Mesendoderm (in vitro differentiated cells): ENCODE measurements around the gene CCDC188.

Experiments used
- DNase-seq: peaks from one replicate; pipeline ENCODE4 v3.0.0; 2013
- H2AK5ac ChIP-seq: 2 replicates; pipeline ENCODE4 v1.6.1; 2013; ENCODE audit warnings: low read length, inconsistent platforms
- H2BK120ac ChIP-seq: 2 replicates; pipeline ENCODE4 v1.6.1; 2013; ENCODE audit warnings: low read depth, mild to moderate bottlenecking, low read length, moderate library complexity, mixed read lengths
- H2BK15ac ChIP-seq: replicated peaks from 2 replicates; pipeline ENCODE4 v1.6.1; 2013; ENCODE audit warnings: low read depth, mild to moderate bottlenecking, moderate library complexity
- H2BK5ac ChIP-seq: 2 replicates; pipeline ENCODE4 v1.6.1; 2013; ENCODE audit warnings: low read length, inconsistent platforms
- H3K18ac ChIP-seq: 2 replicates; pipeline ENCODE4 v1.6.1; 2013; ENCODE audit warnings: mild to moderate bottlenecking, low read length, mixed read lengths
- H3K23ac ChIP-seq: one replicate; pipeline ENCODE4 v1.6.1; 2013; ENCODE audit warnings: low read length
- H3K27ac ChIP-seq: 2 replicates; pipeline ENCODE4 v1.5.1; 2013; ENCODE audit warnings: low read depth, mild to moderate bottlenecking, inconsistent platforms, low read length, moderate library complexity
- H3K27me3 ChIP-seq: 2 replicates; pipeline ENCODE4 v1.6.1; 2013; ENCODE audit warnings: low read length, control low read depth, mild to moderate bottlenecking, inconsistent platforms; ENCODE audit not compliant: insufficient read depth, poor library complexity
- H3K36me3 ChIP-seq: 2 replicates; pipeline ENCODE4 v1.6.1; 2013; ENCODE audit warnings: low read length, inconsistent platforms; ENCODE audit not compliant: control insufficient read depth, insufficient read depth
- H3K4ac ChIP-seq: one replicate; pipeline ENCODE4 v1.6.1; 2013; ENCODE audit warnings: low read depth, mild to moderate bottlenecking, low read length, moderate library complexity
- H3K4me1 ChIP-seq: 2 replicates; pipeline ENCODE4 v1.6.1; 2013; ENCODE audit warnings: low read depth, low read length, inconsistent platforms; ENCODE audit not compliant: control insufficient read depth
- H3K4me2 ChIP-seq: 2 replicates; pipeline ENCODE4 v1.6.1; 2013; ENCODE audit warnings: low read length
- H3K4me3 ChIP-seq: 2 replicates; pipeline ENCODE4 v1.5.1; 2013; ENCODE audit warnings: mild to moderate bottlenecking, low read length
- H3K56ac ChIP-seq: one replicate; pipeline ENCODE4 v1.6.1; 2013; ENCODE audit warnings: low read length
- H3K79me1 ChIP-seq: 2 replicates; pipeline ENCODE4 v1.6.1; 2013; ENCODE audit warnings: low read length, inconsistent platforms
- H3K79me2 ChIP-seq: 2 replicates; pipeline ENCODE4 v1.6.1; 2013; ENCODE audit warnings: mild to moderate bottlenecking, low read length; ENCODE audit not compliant: control insufficient read depth, insufficient read depth
- H3K9ac ChIP-seq: 2 replicates; pipeline ENCODE4 v1.6.1; 2013; ENCODE audit warnings: low read length, inconsistent platforms
- H4K5ac ChIP-seq: one replicate; pipeline ENCODE4 v1.6.1; 2013; ENCODE audit warnings: low read length
- H4K8ac ChIP-seq: one replicate; pipeline ENCODE4 v1.6.1; 2013; ENCODE audit warnings: low read depth, mild to moderate bottlenecking, control low read depth, low read length, moderate library complexity
- whole genome bisulfite sequencing: extraction: QIAGEN DNeasy Blood & Tissue Kit; methylation state at CpG from one replicate; pipeline ENCODE4 v1.1.7; 2013; ENCODE audit warnings: low lambda C conversion rate, missing lambda C conversion rate; ENCODE audit not compliant: insufficient coverage; ENCODE audit errors: extremely low coverage; 5-methylcytosine and 5-hydroxymethylcytosine counted together

CCDC188 gene

GRCh38 chr22:20127869-20128618, 22.8 kb downstream of the CCDC188 start:
- Histone ChIP-seq H2BK5ac (no peak overlapping the region), H3K27ac (no peak overlapping the region), H3K4me2 (no peak overlapping the region), H2AK5ac (no peak overlapping the region), H2BK120ac (no peak overlapping the region), H3K4me3 (no peak overlapping the region), H3K4me1 (no peaks in the 10 kb centered on the region), H3K18ac (no peak overlapping the region), H3K79me1 (peaks cover 9% of the 10 kb centered on the region), H3K56ac (no peak overlapping the region), H2BK15ac (no peak overlapping the region), H3K4ac (no peak overlapping the region), H4K8ac (no peak overlapping the region), H3K27me3 (no peaks in the 10 kb centered on the region), H4K5ac (no peak overlapping the region), H3K79me2 (peaks cover 9% of the 10 kb centered on the region), H3K23ac (no peak overlapping the region), H3K36me3 (peaks cover 18% of the 10 kb centered on the region), H3K9ac (no peak overlapping the region)
- no CpG with 5 or more reads among the region's 17 CpGs for WGBS
- DNase-seq, result no peak

- Histone ChIP-seq H3K4me3 (no peak overlapping the region), H3K23ac (no peak overlapping the region), H2BK15ac (no peak overlapping the region), H3K56ac (no peak overlapping the region), H2AK5ac (no peak overlapping the region), H3K79me2 (peaks cover 15% of the 10 kb centered on the region), H3K36me3 (peaks cover 19% of the 10 kb centered on the region), H2BK120ac (no peak overlapping the region), H3K27me3 (no peaks in the 10 kb centered on the region), H3K79me1 (peaks cover 7% of the 10 kb centered on the region), H4K5ac (no peak overlapping the region), H3K27ac (no peak overlapping the region), H3K9ac (no peak overlapping the region), H3K4ac (no peak overlapping the region), H4K8ac (no peak overlapping the region), H3K18ac (no peak overlapping the region), H3K4me1 (no peaks in the 10 kb centered on the region), H3K4me2 (no peak overlapping the region), H2BK5ac (no peak overlapping the region)
- no peak for DNase-seq
- no CpG with 5 or more reads among the region's 15 CpGs for WGBS
Measured at GRCh38 chr22:20127318-20127868, 23.5 kb downstream of the CCDC188 start.

GRCh38 chr22:20126284-20127029, 24.4 kb downstream of the CCDC188 start:
- DNase-seq, result no peak
- WGBS, result no CpG with 5 or more reads among the region's 19 CpGs
- no peak overlapping the region for H3K4ac ChIP-seq
- no peak overlapping the region for H3K23ac ChIP-seq
- H3K36me3 ChIP-seq, result peaks cover 23% of the 10 kb centered on the region
- peaks cover 12% of the 10 kb centered on the region for H3K79me1 ChIP-seq
- no peak overlapping the region for H3K4me2 ChIP-seq
- H3K27me3 ChIP-seq, result no peaks in the 10 kb centered on the region
- H3K9ac ChIP-seq, result no peak overlapping the region
- no peak overlapping the region for H3K18ac ChIP-seq
- no peak overlapping the region for H2BK120ac ChIP-seq
- peaks cover 24% of the 10 kb centered on the region for H3K79me2 ChIP-seq
- no peak overlapping the region for H2BK5ac ChIP-seq
- no peak overlapping the region for H3K56ac ChIP-seq
- H2AK5ac ChIP-seq, result no peak overlapping the region
- H3K27ac ChIP-seq, result no peak overlapping the region
- no peak overlapping the region for H2BK15ac ChIP-seq
- H4K5ac ChIP-seq, result no peak overlapping the region
- no peak overlapping the region for H3K4me3 ChIP-seq
- no peak overlapping the region for H4K8ac ChIP-seq
- H3K4me1 ChIP-seq, result no peaks in the 10 kb centered on the region

GRCh38 chr22:20125201-20126174, 25.4 kb downstream of the CCDC188 start:
- WGBS, result no CpG with 5 or more reads among the region's 32 CpGs
- no peak overlapping the region for H4K5ac ChIP-seq
- DNase-seq, result no peak
- no peaks in the 10 kb centered on the region for H3K4me1 ChIP-seq
- H3K4ac ChIP-seq, result no peak overlapping the region
- H2BK15ac ChIP-seq, result no peak overlapping the region
- no peak overlapping the region for H3K18ac ChIP-seq
- no peak overlapping the region for H3K56ac ChIP-seq
- H3K23ac ChIP-seq, result no peak overlapping the region
- no peak overlapping the region for H3K27ac ChIP-seq
- no peaks in the 10 kb centered on the region for H3K27me3 ChIP-seq
- peaks cover 33% of the 10 kb centered on the region for H3K79me2 ChIP-seq
- H2BK120ac ChIP-seq, result no peak overlapping the region
- no peak overlapping the region for H2AK5ac ChIP-seq
- H3K4me3 ChIP-seq, result no peak overlapping the region
- no peak overlapping the region for H3K9ac ChIP-seq
- peaks cover 12% of the 10 kb centered on the region for H3K79me1 ChIP-seq
- H3K4me2 ChIP-seq, result no peak overlapping the region
- peaks cover 23% of the 10 kb centered on the region for H3K36me3 ChIP-seq
- H4K8ac ChIP-seq, result no peak overlapping the region
- no peak overlapping the region for H2BK5ac ChIP-seq

- Histone ChIP-seq H3K4ac (no peak overlapping the region), H3K4me3 (no peak overlapping the region), H3K4me1 (no peaks in the 10 kb centered on the region), H3K56ac (no peak overlapping the region), H3K4me2 (no peak overlapping the region), H3K27ac (no peak overlapping the region), H3K79me1 (peaks cover 16% of the 10 kb centered on the region), H2AK5ac (no peak overlapping the region), H2BK120ac (no peak overlapping the region), H3K23ac (no peak overlapping the region), H3K9ac (no peak overlapping the region), H3K27me3 (no peaks in the 10 kb centered on the region), H4K5ac (no peak overlapping the region), H4K8ac (no peak overlapping the region), H2BK15ac (no peak overlapping the region), H2BK5ac (no peak overlapping the region), H3K79me2 (peaks cover 45% of the 10 kb centered on the region), H3K18ac (no peak overlapping the region), H3K36me3 (peaks cover 31% of the 10 kb centered on the region)
- DNase-seq, result no peak
- no CpG with 5 or more reads among the region's 11 CpGs for WGBS
Measured at GRCh38 chr22:20124083-20124787, 26.6 kb downstream of the CCDC188 start.
